Neural cell (in vitro differentiated cells): Measurements from ENCODE around the gene SEMG2. TPM values are rescaled to one million over a fixed set of nuclear protein-coding genes. Genes with fewer than 3 reads are reported as not detected.

Experiments used
- H2AFZ ChIP-seq: fragments of 200-600, 300-800 bp; sonication (generic), shearing (Covaris generic); 2 replicates; pipeline ENCODE4 v1.6.0; 2014; ENCODE audit warnings: low read depth, mild to moderate bottlenecking, antibody characterized with exemption, low read length, moderate library complexity
- H3F3A ChIP-seq: fragments of 200-600 bp; shearing (Covaris generic); 2 replicates; pipeline ENCODE4 v1.6.1; 2016; ENCODE audit warnings: mild to moderate bottlenecking, moderate library complexity, mixed read lengths, antibody characterized with exemption, low read length; ENCODE audit not compliant: insufficient read depth, poor library complexity, severe bottlenecking
- H3K27ac ChIP-seq: fragments of 200-600, 300-800 bp; sonication (generic), shearing (Covaris generic); 2 replicates; pipeline ENCODE4 v1.5.1; 2014; ENCODE audit warnings: mild to moderate bottlenecking, low read length, moderate library complexity
- H3K27me3 ChIP-seq: fragments of 300-800, 200-600 bp; sonication (generic), shearing (Covaris generic); 2 replicates; pipeline ENCODE4 v1.6.0; 2014; ENCODE audit warnings: mild to moderate bottlenecking, low read depth, low read length, moderate library complexity; ENCODE audit not compliant: insufficient read depth
- H3K36me3 ChIP-seq: fragments of 300-800, 200-600 bp; sonication (generic), shearing (Covaris generic); 2 replicates; pipeline ENCODE4 v1.5.1; 2014; ENCODE audit warnings: mild to moderate bottlenecking, antibody characterized with exemption, low read length, moderate library complexity; ENCODE audit not compliant: insufficient read depth
- H3K4me2 ChIP-seq: fragments of 300-800, 200-600 bp; sonication (generic), shearing (Covaris generic); 2 replicates; pipeline ENCODE4 v1.6.0; 2014; ENCODE audit warnings: mild to moderate bottlenecking, low read length
- H3K4me3 ChIP-seq: fragments of 300-800, 200-600 bp; sonication (generic), shearing (Covaris generic); 2 replicates; pipeline ENCODE4 v1.5.1; 2014; ENCODE audit warnings: mild to moderate bottlenecking, low read length, moderate library complexity
- H3K79me2 ChIP-seq: fragments of 200-600 bp; shearing (Covaris generic); replicated peaks from 2 replicates; pipeline ENCODE4 v1.6.0; 2014; ENCODE audit warnings: mild to moderate bottlenecking, low read length, moderate library complexity; ENCODE audit not compliant: insufficient read depth
- H3K9ac ChIP-seq: fragments of 300-800, 200-600 bp; sonication (generic), shearing (Covaris generic); 2 replicates; pipeline ENCODE4 v1.6.1; 2016; ENCODE audit warnings: mild to moderate bottlenecking, low read length, mixed read lengths
- H3K9me2 ChIP-seq: fragments of 200-600 bp; shearing (Covaris generic); 2 replicates; pipeline ENCODE4 v1.6.1; 2016; ENCODE audit warnings: mild to moderate bottlenecking, low read length, mixed read lengths; ENCODE audit not compliant: insufficient read depth
- H3K9me3 ChIP-seq: fragments of 200-600, 300-800 bp; sonication (generic), shearing (Covaris generic); 2 replicates; pipeline ENCODE4 v1.6.1; 2016; ENCODE audit warnings: mild to moderate bottlenecking, mixed run types, low read length, moderate library complexity, mixed read lengths
- H4K20me1 ChIP-seq: fragments of 200-600 bp; shearing (Covaris generic); 2 replicates; pipeline ENCODE4 v1.6.1; 2016; ENCODE audit warnings: mild to moderate bottlenecking, mixed run types; ENCODE audit not compliant: insufficient read depth
- EP300 ChIP-seq: fragments of 450-650 bp; conservative IDR thresholded peaks from 2 replicates; pipeline ENCODE4 v1.6.1; 2014; ENCODE audit warnings: antibody characterized with exemption, mild to moderate bottlenecking, moderate library complexity; ENCODE audit not compliant: poor library complexity, severe bottlenecking
- EZH2 ChIP-seq: fragments of 200-600, 300-800 bp; shearing (Covaris generic), sonication (generic); IDR thresholded peaks from 2 replicates; pipeline ENCODE4 v1.6.1; 2014; ENCODE audit warnings: antibody characterized with exemption, low read length, borderline replicate concordance, mild to moderate bottlenecking; ENCODE audit not compliant: insufficient read depth, poor library complexity, severe bottlenecking
- MXI1 ChIP-seq: fragments of 450-650 bp; conservative IDR thresholded peaks from 2 replicates; pipeline ENCODE4 v1.6.1; 2014; ENCODE audit warnings: antibody characterized with exemption, mild to moderate bottlenecking; ENCODE audit not compliant: poor library complexity, severe bottlenecking
- POLR2AphosphoS5 ChIP-seq: IDR thresholded peaks from 2 replicates; pipeline ENCODE4 v1.6.1; 2012
- RAD21 ChIP-seq: fragments of 450-650 bp; conservative IDR thresholded peaks from 2 replicates; pipeline ENCODE4 v1.6.1; 2014; ENCODE audit warnings: antibody characterized with exemption, mild to moderate bottlenecking, moderate library complexity
- REST ChIP-seq: IDR thresholded peaks from 2 replicates; pipeline ENCODE4 v1.6.1; 2012; ENCODE audit warnings: borderline replicate concordance
- SMC3 ChIP-seq: fragments of 450-650 bp; conservative IDR thresholded peaks from 2 replicates; pipeline ENCODE4 v1.6.1; 2014; ENCODE audit warnings: antibody characterized with exemption, mild to moderate bottlenecking, moderate library complexity; ENCODE audit not compliant: poor library complexity
- TAF1 ChIP-seq: IDR thresholded peaks from 2 replicates; pipeline ENCODE4 v1.6.1; 2012; ENCODE audit warnings: low read depth
- polyA plus RNA-seq: library from polyadenylated mRNA; depleted of rRNA; stranded (reverse); fragments of >200 nt; gene quantifications from 2 replicates; pipeline ENCODE4 v1.2.3, GENCODE V29; 2014
- TF ChIP-seq, protein P1 (sequence below): fragments of 450-650 bp; IDR thresholded peaks from 2 replicates; pipeline ENCODE4 v1.5.1; 2014; ENCODE audit warnings: antibody characterized with exemption, mild to moderate bottlenecking, moderate library complexity; ENCODE audit not compliant: poor library complexity, severe bottlenecking

SEMG2 gene
- polyA plus RNA-seq, 1 donor from 2014 or later, result not detected

DNA sequence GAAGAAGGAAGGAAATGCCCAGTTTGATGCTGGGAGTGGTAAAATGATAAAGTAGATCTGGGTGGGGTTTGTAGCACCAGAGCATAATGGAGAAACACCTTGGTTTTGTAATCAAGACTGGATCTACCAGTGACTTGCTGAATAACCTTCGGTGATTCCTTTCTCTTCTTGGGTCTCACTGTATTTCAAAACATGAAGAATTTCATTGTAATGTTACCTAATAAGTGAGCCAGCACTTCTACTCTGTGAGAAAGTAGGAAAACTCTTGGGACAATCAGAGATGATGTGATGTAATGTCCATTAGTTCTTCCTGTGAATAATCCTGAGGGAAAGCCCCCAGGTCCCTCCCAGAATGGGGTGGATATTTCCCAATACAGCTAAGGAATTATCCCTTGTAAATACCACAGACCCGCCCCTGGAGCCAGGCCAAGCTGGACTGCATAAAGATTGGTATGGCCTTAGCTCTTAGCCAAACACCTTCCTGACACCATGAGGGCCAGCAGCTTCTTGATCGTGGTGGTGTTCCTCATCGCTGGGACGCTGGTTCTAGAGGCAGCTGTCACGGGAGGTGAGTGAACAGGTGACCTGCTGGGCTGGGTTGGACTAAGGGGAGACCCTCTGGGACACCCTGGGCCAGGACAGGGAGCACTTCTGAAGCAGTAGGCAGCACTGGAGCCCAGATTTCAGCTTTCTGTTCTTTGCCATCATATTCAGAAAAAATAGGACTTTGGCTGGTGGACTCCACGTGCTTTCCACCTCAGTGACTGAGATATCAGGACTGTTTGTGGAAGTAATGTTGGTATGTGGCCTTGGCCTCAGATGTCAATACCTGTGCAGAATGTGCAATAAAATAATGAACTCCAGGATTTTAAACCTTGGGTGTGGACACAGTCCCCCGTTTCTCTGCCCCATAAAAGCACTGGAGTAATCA lies 46.5 kb upstream of the SEMG2 start, which contains the start of gene PI3:
Gene PI3 (plus strand): TSS at position 469 of the 931 bp plus-strand sequence. CDS start 21 bp downstream, at position 490.
- Histone ChIP-seq H2AFZ (no peak within 1 kb of the TSS), H3K27ac (no peak within 1 kb of the TSS)

More for the DNA sequence above, 46.5 kb upstream of the SEMG2 start, which contains the start of gene PI3:
- no peak within 1 kb of the TSS for H3K4me2 ChIP-seq
- H3K4me3 ChIP-seq, result no peak within 1 kb of the TSS
- H3K9me2 ChIP-seq, result no peaks in the 10 kb centered on the region
- no peak within 1 kb of the TSS for H3K9ac ChIP-seq
- H4K20me1 ChIP-seq, result no peaks in the 10 kb centered on the region
- H3K27me3 ChIP-seq, result no peaks in the 10 kb centered on the region
- no peaks in the 10 kb centered on the region for H3K9me3 ChIP-seq
- no peaks in the 10 kb centered on the region for H3K79me2 ChIP-seq
- TF ChIP-seq EP300 (no peak), TAF1 (no peak), RAD21 (no peak), SMC3 (no peak), EZH2 (no peak), REST (no peak), MXI1 (no peak), POLR2AphosphoS5 (no peak)
- TF ChIP-seq, protein P1, sequence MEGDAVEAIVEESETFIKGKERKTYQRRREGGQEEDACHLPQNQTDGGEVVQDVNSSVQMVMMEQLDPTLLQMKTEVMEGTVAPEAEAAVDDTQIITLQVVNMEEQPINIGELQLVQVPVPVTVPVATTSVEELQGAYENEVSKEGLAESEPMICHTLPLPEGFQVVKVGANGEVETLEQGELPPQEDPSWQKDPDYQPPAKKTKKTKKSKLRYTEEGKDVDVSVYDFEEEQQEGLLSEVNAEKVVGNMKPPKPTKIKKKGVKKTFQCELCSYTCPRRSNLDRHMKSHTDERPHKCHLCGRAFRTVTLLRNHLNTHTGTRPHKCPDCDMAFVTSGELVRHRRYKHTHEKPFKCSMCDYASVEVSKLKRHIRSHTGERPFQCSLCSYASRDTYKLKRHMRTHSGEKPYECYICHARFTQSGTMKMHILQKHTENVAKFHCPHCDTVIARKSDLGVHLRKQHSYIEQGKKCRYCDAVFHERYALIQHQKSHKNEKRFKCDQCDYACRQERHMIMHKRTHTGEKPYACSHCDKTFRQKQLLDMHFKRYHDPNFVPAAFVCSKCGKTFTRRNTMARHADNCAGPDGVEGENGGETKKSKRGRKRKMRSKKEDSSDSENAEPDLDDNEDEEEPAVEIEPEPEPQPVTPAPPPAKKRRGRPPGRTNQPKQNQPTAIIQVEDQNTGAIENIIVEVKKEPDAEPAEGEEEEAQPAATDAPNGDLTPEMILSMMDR, result no peak
- no peaks in the 10 kb centered on the region for H3F3A ChIP-seq
- no peaks in the 10 kb centered on the region for H3K36me3 ChIP-seq
